ENCODE measurements around the gene TRAF3IP3. TPM values are rescaled to one million over a fixed set of nuclear protein-coding genes. Genes with fewer than 3 reads are reported as not detected.

Gene TRAF3IP3
- total RNA-seq, 1 donor from 2014 or later = not detected

GRCh38 chr1:209749670-209750323 lies 6.1 kb upstream of the TRAF3IP3 start:
- TF ChIP-seq CTCF (conservative IDR thresholded peaks at IDR 0.05; ENCODE audit: low read depth, low read length) = no peak
- no peak overlapping the region for H3K4me3 ChIP-seq (ENCODE audit: low read depth, low read length)
- DNase-seq (ENCODE audit: low read depth) = no peak

DNA sequence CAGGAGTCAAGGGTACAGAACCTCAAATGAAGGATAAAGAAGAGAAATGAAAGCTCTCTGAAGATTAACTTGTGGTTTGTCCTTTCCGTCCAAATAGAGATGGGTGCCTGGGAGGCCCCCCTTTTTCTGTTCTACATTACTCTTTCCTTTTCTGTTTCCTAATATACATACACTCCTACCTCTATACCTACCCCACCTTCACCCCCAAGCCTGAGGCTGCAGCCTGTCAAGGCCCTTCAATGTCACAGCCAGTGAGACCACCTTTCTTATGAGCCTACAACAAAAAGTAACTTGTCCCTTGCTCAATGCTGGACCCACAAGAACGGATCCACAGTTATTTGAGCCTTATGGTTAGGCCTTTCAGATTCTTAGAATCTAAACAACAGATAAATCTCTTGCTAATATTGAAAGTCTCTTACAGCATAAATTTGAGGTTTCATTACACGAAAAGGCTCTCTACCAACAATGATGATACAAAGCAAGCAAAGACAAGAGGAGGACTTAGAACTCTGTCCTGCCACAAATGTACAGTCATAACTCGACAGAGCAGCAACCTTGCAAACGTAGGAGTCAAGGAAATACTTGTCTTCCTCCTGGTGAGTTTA lies 4.1 kb upstream of the TRAF3IP3 start:
- no peak for DNase-seq (ENCODE audit: low read depth)
- no peak overlapping the region for H3K4me3 ChIP-seq (ENCODE audit: low read depth, low read length)
- TF ChIP-seq CTCF (conservative IDR thresholded peaks at IDR 0.05; ENCODE audit: low read depth, low read length) = no peak

DNA sequence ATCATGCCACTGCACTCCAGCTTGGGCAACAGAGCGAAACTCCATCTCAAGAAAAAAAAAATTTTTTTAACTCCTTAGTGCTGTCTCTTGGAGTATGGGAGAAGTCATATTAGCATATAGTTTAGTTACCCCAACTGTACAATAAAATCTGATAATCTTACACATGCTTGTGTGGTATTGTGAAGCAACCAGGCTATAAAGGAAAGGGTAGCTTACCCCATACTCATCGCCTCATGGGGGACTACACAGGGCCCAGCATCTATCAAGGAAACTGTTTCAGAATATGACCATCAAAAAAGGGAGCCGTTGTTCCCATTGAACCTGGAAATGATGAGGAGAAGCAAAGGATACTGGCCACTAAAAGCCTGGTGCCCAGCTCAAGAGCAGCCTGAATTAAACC lies 3.0 kb upstream of the TRAF3IP3 start:
- H3K4me3 ChIP-seq (ENCODE audit: low read depth, low read length) = no peak overlapping the region
- DNase-seq (ENCODE audit: low read depth) = no peak
- TF ChIP-seq CTCF (conservative IDR thresholded peaks at IDR 0.05; ENCODE audit: low read depth, low read length) = no peak

DNA sequence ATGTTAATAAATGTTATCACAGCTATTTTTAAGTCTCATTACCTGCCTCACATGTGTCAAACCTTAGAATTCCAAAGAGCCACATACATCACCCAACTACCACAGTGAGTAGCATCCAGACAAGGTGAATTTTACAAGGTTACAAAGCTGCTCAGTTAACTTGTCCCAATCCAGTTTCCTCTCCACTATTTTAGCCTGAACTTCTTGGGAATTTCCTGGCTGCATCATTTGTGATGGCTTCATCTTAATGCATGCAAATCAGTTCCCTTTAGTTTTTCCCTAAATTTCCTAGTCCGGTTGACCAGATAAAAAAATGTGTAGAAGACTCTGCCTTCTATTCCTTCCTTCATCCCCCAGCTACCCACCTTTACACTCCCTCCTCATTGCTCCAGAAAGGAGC lies 597 bp upstream of the TRAF3IP3 start:
- no peak for DNase-seq (ENCODE audit: low read depth)
- no peak overlapping the region for H3K4me3 ChIP-seq (ENCODE audit: low read depth, low read length)
- TF ChIP-seq CTCF (conservative IDR thresholded peaks at IDR 0.05; ENCODE audit: low read depth, low read length) = no peak

- no peak for DNase-seq (ENCODE audit: low read depth)
- no peak for TF ChIP-seq CTCF (conservative IDR thresholded peaks at IDR 0.05; ENCODE audit: low read depth, low read length)
- no peak overlapping the region for H3K4me3 ChIP-seq (ENCODE audit: low read depth, low read length)
Measured at GRCh38 chr1:209756615-209757445, 977 bp downstream of the TRAF3IP3 start.

DNA sequence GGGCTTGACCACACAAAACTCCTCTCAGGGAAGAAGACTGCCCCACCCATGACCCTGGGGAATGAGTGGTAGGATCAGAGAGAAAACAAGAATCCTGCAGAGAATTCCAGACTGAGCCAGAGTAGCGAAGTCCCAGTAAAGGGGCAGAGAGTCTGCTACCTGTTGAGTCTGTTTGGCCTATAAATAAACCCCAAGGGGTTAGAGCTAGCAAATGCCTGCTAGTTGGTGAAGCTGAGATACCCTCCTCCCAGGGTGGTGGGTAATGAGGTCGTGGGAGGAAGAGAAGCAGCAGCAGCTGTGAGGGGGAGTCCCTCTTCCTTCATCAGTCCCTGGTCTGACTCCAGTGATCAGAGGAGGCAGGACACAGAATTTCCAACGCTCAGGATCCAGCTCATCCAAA lies 2.5 kb downstream of the TRAF3IP3 start:
- TF ChIP-seq CTCF (conservative IDR thresholded peaks at IDR 0.05; ENCODE audit: low read depth, low read length) = no peak
- DNase-seq (ENCODE audit: low read depth) = no peak

More for the DNA sequence above, 2.5 kb downstream of the TRAF3IP3 start:
- no peak overlapping the region for H3K4me3 ChIP-seq (ENCODE audit: low read depth, low read length)

Data from epithelial cell of proximal tubule (primary cell).